H1 (cell line): ENCODE measurements around the gene RPL18A. TPM values are rescaled to one million over a fixed set of nuclear protein-coding genes. Genes with fewer than 3 reads are reported as not detected.

Experiments
- CTCF ChIA-PET: fragments of 300-600 bp; sonication (Branson Sonifier 250); formaldehyde crosslinking; loops from one replicate; lab custom pipeline; 2021; ENCODE audit not compliant: partially characterized antibody; lab: Charles Lee
- POLR2A ChIA-PET: fragments of 300-600 bp; sonication (Branson Sonifier 250); formaldehyde crosslinking; loops from one replicate; lab custom pipeline; 2021; ENCODE audit warnings: inconsistent platforms; ENCODE audit not compliant: partially characterized antibody; lab: Charles Lee
- DNase-seq, 2 experiments: peaks; one replicate each; pipeline versions ENCODE4 v3.0.0 to v3.0.0-alpha.2; 2010 to 2022; ENCODE audit warnings: low spot score in 2 of 2, low read depth in 1 of 2, mixed read lengths in 1 of 2
- FAIRE-seq: peaks from 2 replicates; lab custom pipeline; 2011; peaks lifted over from hg19 to GRCh38; lab: Jason Lieb, UNC
- H2AFZ ChIP-seq: 2 replicates; pipeline ENCODE4 v1.8.1; 2012; ENCODE audit warnings: low read length, inconsistent platforms
- H2AK5ac ChIP-seq: 2 replicates; pipeline ENCODE4 v1.6.1; 2013; ENCODE audit warnings: low read depth, low read length
- H2BK120ac ChIP-seq: replicated peaks from 2 replicates; pipeline ENCODE3; 2013; ENCODE audit warnings: low read depth, low read length, inconsistent platforms
- H2BK12ac ChIP-seq: 2 replicates; pipeline ENCODE4 v1.6.1; 2013; ENCODE audit warnings: low read depth, low read length
- H2BK15ac ChIP-seq: 2 replicates; pipeline ENCODE4 v1.6.1; 2013; ENCODE audit warnings: low read length
- H2BK20ac ChIP-seq: 2 replicates; pipeline ENCODE4 v1.6.1; 2013; ENCODE audit warnings: low read length
- H2BK5ac ChIP-seq: 2 replicates; pipeline ENCODE4 v1.6.1; 2013; ENCODE audit warnings: low read depth, low read length
- H3K14ac ChIP-seq: 2 replicates; pipeline ENCODE4 v1.6.1; 2013; ENCODE audit warnings: inconsistent platforms; ENCODE audit not compliant: insufficient read length
- H3K18ac ChIP-seq: 2 replicates; pipeline ENCODE4 v1.6.1; 2013; ENCODE audit warnings: low read length; ENCODE audit errors: extremely low read depth
- H3K23ac ChIP-seq: 2 replicates; pipeline ENCODE4 v1.6.1; 2013; ENCODE audit warnings: inconsistent platforms; ENCODE audit not compliant: insufficient read length
- H3K23me2 ChIP-seq: 2 replicates; pipeline ENCODE4 v1.6.1; 2013; ENCODE audit warnings: low read depth, low read length
- H3K27ac ChIP-seq: 2 replicates; pipeline ENCODE4 v1.6.1; 2011; ENCODE audit warnings: low read depth, low read length, inconsistent platforms
- H3K27me3 ChIP-seq, 4 experiments: replicated peaks in 1 of 4; 1 replicate in 1 of 4; 2 replicates in 3 of 4; pipeline versions ENCODE4 v1.6.1 to v1.8.1; 2011 to 2013; ENCODE audit warnings: low read length in 3 of 4, mild to moderate bottlenecking in 3 of 4, inconsistent platforms in 2 of 4, mixed read lengths in 2 of 4, moderate library complexity in 1 of 4; ENCODE audit not compliant: control insufficient read depth in 3 of 4, insufficient read depth in 3 of 4; ENCODE audit errors: extremely low read depth in 1 of 4
- H3K36me3 ChIP-seq, 4 experiments: 2 replicates each; pipeline versions ENCODE4 v1.6.1 to v1.8.1; 2011 to 2013; ENCODE audit warnings: mild to moderate bottlenecking in 4 of 4, low read length in 3 of 4, moderate library complexity in 2 of 4, control low read depth in 1 of 4, inconsistent platforms in 1 of 4; ENCODE audit not compliant: insufficient read depth in 4 of 4, control insufficient read depth in 2 of 4
- H3K4ac ChIP-seq: replicated peaks from 2 replicates; pipeline ENCODE3; 2013; ENCODE audit warnings: low read length, low read depth, mixed read lengths, inconsistent platforms; ENCODE audit not compliant: insufficient read length
- H3K4me1 ChIP-seq, 4 experiments: replicated peaks in 1 of 4; 1 replicate in 1 of 4; 2 replicates in 3 of 4; pipeline versions ENCODE4 v1.6.1 to v1.8.1; 2011 to 2013; ENCODE audit warnings: low read length in 3 of 4, inconsistent platforms in 2 of 4, mixed read lengths in 1 of 4; ENCODE audit not compliant: insufficient read depth in 4 of 4, control insufficient read depth in 3 of 4
- H3K4me2 ChIP-seq, 2 experiments: 2 replicates each; pipeline versions ENCODE4 v1.6.1 to v1.8.1; 2011 to 2013; ENCODE audit warnings: low read depth in 2 of 2, low read length in 2 of 2, control low read depth in 1 of 2, inconsistent platforms in 1 of 2, mild to moderate bottlenecking in 1 of 2; ENCODE audit not compliant: insufficient read depth in 1 of 2
- H3K4me3 ChIP-seq, 4 experiments: fragments of 200-600, 300-600 bp in 1 of 4; sonication (generic), shearing (Covaris generic), sonication (Bioruptor Twin) in 1 of 4; 2 replicates each; pipeline versions ENCODE4 v1.5.1 to v1.8.1; 2011 to 2016; ENCODE audit warnings: low read length in 4 of 4, low read depth in 3 of 4, control low read depth in 2 of 4, inconsistent platforms in 2 of 4, mild to moderate bottlenecking in 2 of 4, mixed read lengths in 1 of 4, moderate library complexity in 1 of 4; ENCODE audit not compliant: insufficient read depth in 2 of 4; ENCODE audit errors: extremely low read depth in 1 of 4
- H3K56ac ChIP-seq: replicated peaks from 2 replicates; pipeline ENCODE3; 2013; ENCODE audit warnings: low read depth, mild to moderate bottlenecking, mixed read lengths, low read length, inconsistent platforms; ENCODE audit not compliant: insufficient read length
- H3K79me1 ChIP-seq: 2 replicates; pipeline ENCODE4 v1.6.1; 2013; ENCODE audit warnings: low read depth, low read length, control low read depth
- H3K79me2 ChIP-seq, 2 experiments: 2 replicates each; pipeline versions ENCODE4 v1.6.1 to v1.8.1; 2012 to 2013; ENCODE audit warnings: low read length in 2 of 2, mild to moderate bottlenecking in 2 of 2, inconsistent platforms in 1 of 2; ENCODE audit not compliant: insufficient read depth in 2 of 2, control insufficient read depth in 1 of 2
- H3K9ac ChIP-seq, 4 experiments: replicated peaks in 1 of 4; 1 replicate in 1 of 4; 2 replicates in 3 of 4; pipeline versions ENCODE4 v1.6.1 to v1.8.1; 2011 to 2013; ENCODE audit warnings: low read depth in 3 of 4, low read length in 3 of 4, control low read depth in 2 of 4, mild to moderate bottlenecking in 2 of 4, moderate library complexity in 2 of 4, inconsistent platforms in 1 of 4; ENCODE audit errors: extremely low read depth in 1 of 4
- H3K9me3 ChIP-seq, 2 experiments: 2 replicates each; pipeline versions ENCODE4 v1.6.1 to v1.8.1; 2012 to 2013; ENCODE audit warnings: mild to moderate bottlenecking in 2 of 2, moderate library complexity in 2 of 2, control low read depth in 1 of 2, inconsistent platforms in 1 of 2, low read depth in 1 of 2, low read length in 1 of 2, mixed read lengths in 1 of 2; ENCODE audit not compliant: insufficient read depth in 2 of 2
- H4K20me1 ChIP-seq, 2 experiments: replicated peaks in 1 of 2; 2 replicates each; pipeline versions ENCODE3 to v1.8.1; 2011 to 2013; ENCODE audit warnings: inconsistent platforms in 2 of 2, low read length in 2 of 2, mild to moderate bottlenecking in 1 of 2; ENCODE audit not compliant: insufficient read depth in 2 of 2, control insufficient read depth in 1 of 2
- H4K5ac ChIP-seq: 2 replicates; pipeline ENCODE4 v1.6.1; 2013; ENCODE audit warnings: low read length, low read depth, mixed read lengths, inconsistent platforms; ENCODE audit not compliant: insufficient read length
- H4K8ac ChIP-seq: 2 replicates; pipeline ENCODE4 v1.8.0; 2013; ENCODE audit warnings: mild to moderate bottlenecking, moderate library complexity, low read length, inconsistent platforms; ENCODE audit not compliant: insufficient read depth; ENCODE audit errors: extremely low read depth
- H4K91ac ChIP-seq: replicated peaks from 2 replicates; pipeline ENCODE3; 2013; ENCODE audit warnings: low read length, mixed read lengths, inconsistent platforms; ENCODE audit not compliant: insufficient read length
- BACH1 ChIP-seq: IDR thresholded peaks from 2 replicates; pipeline ENCODE4 v1.6.1; 2012; ENCODE audit warnings: low read length, improper control_type of control experiment
- BRCA1 ChIP-seq: IDR thresholded peaks from 2 replicates; pipeline ENCODE4 v1.6.1; 2012; ENCODE audit warnings: low read depth, low read length, improper control_type of control experiment
- CBX5 ChIP-seq: fragments of 300-800, 300-1000 bp; sonication (generic); IDR thresholded peaks from 2 replicates; pipeline ENCODE4 v1.7.1; 2016; ENCODE audit warnings: antibody characterized with exemption, low read length, low read depth
- CBX8 ChIP-seq: fragments of 300-800, 300-1000 bp; sonication (generic); IDR thresholded peaks from 2 replicates; pipeline ENCODE4 v1.7.1; 2016; ENCODE audit warnings: low read depth, low read length, borderline replicate concordance
- CHD1 ChIP-seq: IDR thresholded peaks from 2 replicates; pipeline ENCODE4 v1.6.1; 2012; ENCODE audit warnings: low read depth, low read length, improper control_type of control experiment
- FOSL1 ChIP-seq: IDR thresholded peaks from 2 replicates; pipeline ENCODE4 v1.6.1; 2011; ENCODE audit warnings: mild to moderate bottlenecking, low read depth, low read length, moderate library complexity; ENCODE audit not compliant: insufficient read depth
- JUND ChIP-seq: IDR thresholded peaks from 2 replicates; pipeline ENCODE4 v1.6.1; 2011; ENCODE audit warnings: mild to moderate bottlenecking, improper control_type of control experiment, low read length
- KDM1A ChIP-seq: fragments of 200-600, 300-600 bp; sonication (generic); IDR thresholded peaks from 2 replicates; pipeline ENCODE4 v1.7.1; 2016; ENCODE audit warnings: mild to moderate bottlenecking, low read length, borderline replicate concordance
- KDM5A ChIP-seq: fragments of 200-600 bp; IDR thresholded peaks from 2 replicates; pipeline ENCODE4 v1.7.1; 2012; ENCODE audit warnings: mild to moderate bottlenecking, low read length, inconsistent platforms, mixed read lengths
- POLR2A ChIP-seq, 2 experiments: IDR thresholded peaks; 1 replicate in 1 of 2; 2 replicates in 1 of 2; pipeline ENCODE4 v1.6.1; 2011; ENCODE audit warnings: low read depth in 2 of 2, low read length in 2 of 2, mild to moderate bottlenecking in 2 of 2; ENCODE audit errors: control extremely low read depth in 1 of 2
- POLR2AphosphoS5 ChIP-seq: IDR thresholded peaks from 2 replicates; pipeline ENCODE4 v1.6.1; 2011; ENCODE audit warnings: low read depth, low read length
- RFX5 ChIP-seq: IDR thresholded peaks from 2 replicates; pipeline ENCODE4 v1.6.1; 2011; ENCODE audit warnings: low read depth, low read length, improper control_type of control experiment, borderline replicate concordance
- SIN3A ChIP-seq, 2 experiments: IDR thresholded peaks in 1 of 2; conservative IDR thresholded peaks in 1 of 2; 2 replicates each; pipeline ENCODE4 v1.6.1; 2011 to 2012; ENCODE audit warnings: low read length in 2 of 2, improper control_type of control experiment in 1 of 2, low read depth in 1 of 2, mild to moderate bottlenecking in 1 of 2
- TAF1 ChIP-seq: IDR thresholded peaks from 2 replicates; pipeline ENCODE4 v1.6.1; 2011; ENCODE audit warnings: mild to moderate bottlenecking, low read depth, low read length
- USF2 ChIP-seq: IDR thresholded peaks from 2 replicates; pipeline ENCODE4 v1.6.1; 2011; ENCODE audit warnings: low read length, improper control_type of control experiment
- WGBS, 2 experiments: shearing (Covaris generic) in 1 of 2; methylation state at CpG; one replicate each; pipeline versions ENCODE4 v1.1.6 to v1.1.7; 2013 to 2015; ENCODE audit warnings: low lambda C conversion rate in 2 of 2, mixed read lengths in 2 of 2, inconsistent platforms in 1 of 2, low coverage in 1 of 2, missing lambda C conversion rate in 1 of 2; ENCODE audit not compliant: insufficient replicate concordance in 2 of 2, insufficient coverage in 1 of 2, insufficient read length in 1 of 2; ENCODE audit errors: extremely low coverage in 1 of 2, missing lambda C conversion rate in 1 of 2; 5-methylcytosine and 5-hydroxymethylcytosine counted together
- polyA plus RNA-seq, 7 experiments: library from polyadenylated mRNA; depleted of rRNA in 3 of 7; stranded (reverse) in 5 of 7; unstranded in 2 of 7; fragments of >200 nt in 5 of 7; fragments of 200-250 nt in 2 of 7; gene quantifications; 1 replicate in 5 of 7; 2 replicates in 1 of 7; 4 replicates in 1 of 7; pipeline versions ENCODE4 v1.2.1 to v1.2.3, GENCODE V29; 2011 to 2013; ENCODE audit warnings: missing spikeins in 2 of 7, mixed read lengths in 2 of 7
- total RNA-seq: library from RNA; stranded (reverse); fragmentation: NEBNext Ultra II Directional; extraction: Animal tissue kit (Norgen Biotek cat#: 25700); gene quantifications from 2 replicates; pipeline ENCODE4 v1.2.1, GENCODE V29; 2021

Gene RPL18A
- total and polyA plus RNA-seq, 2 of the 8 experiments (the other 6 are each of a cell fraction or from before 2014, with no cell fraction given): 2,749 to 3,938 TPM

DNA sequence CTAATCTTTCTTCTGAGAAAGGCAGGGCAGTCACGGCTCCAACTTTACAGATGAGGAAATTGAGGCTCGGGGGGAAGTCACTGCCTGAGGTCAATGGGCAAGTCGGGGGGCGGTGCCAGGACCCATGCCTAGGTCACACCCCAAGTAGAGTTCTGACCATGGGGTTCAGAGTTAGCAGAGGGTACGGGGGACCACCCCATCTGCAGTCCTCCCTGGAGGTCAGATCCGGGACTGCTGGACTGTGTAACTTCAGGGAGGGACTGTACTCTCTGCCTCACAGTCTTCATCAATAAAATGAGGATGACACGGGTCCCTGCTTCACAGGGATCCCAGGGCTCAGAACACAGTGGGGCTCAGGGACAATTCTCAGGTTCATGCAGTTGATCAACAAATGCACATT, 19.8 kb downstream of the RPL18A start:
- H2BK5ac ChIP-seq: no peak overlapping the region
- H3K4me1 ChIP-seq: no peaks in the 10 kb centered on the region
- no peak overlapping the region for H3K23ac ChIP-seq
- H3K4me2 ChIP-seq: no peak overlapping the region
- H3K9me3 ChIP-seq: no peaks in the 10 kb centered on the region
- ChIA-PET CTCF (interaction anchor here (1.7 to 1.8 kb wide), 2 partner anchors 20 to 53 kb away, joined by 4 to 5 read pairs; partner anchors contain the start of genes CCDC124 and RPL18A), POLR2A (interaction anchor here (5.2 to 5.8 kb wide), 2 partner anchors 15 to 19 kb away, joined by 26 to 30 read pairs; partner anchors contain the start of gene RPL18A)
- no peak overlapping the region for H3K27ac ChIP-seq
- H3K27me3 ChIP-seq: no peaks in the 10 kb centered on the region
- no peak overlapping the region for H2AFZ ChIP-seq
- H3K4ac ChIP-seq: no peak overlapping the region
- H2BK12ac ChIP-seq: no peak overlapping the region
- H3K4me3 ChIP-seq: no peak overlapping the region
- H2BK15ac ChIP-seq: no peak overlapping the region
- H3K18ac ChIP-seq: no peak overlapping the region
- H3K56ac ChIP-seq: no peak overlapping the region
- no peak overlapping the region for H3K14ac ChIP-seq
- no peak overlapping the region for H3K9ac ChIP-seq
- H4K20me1 ChIP-seq: no peaks in the 10 kb centered on the region
- no peak overlapping the region for H2BK120ac ChIP-seq
- no peak overlapping the region for H2BK20ac ChIP-seq
- H4K91ac ChIP-seq: no peak overlapping the region
- DNase-seq (no peak), FAIRE-seq (no peak)
- H2AK5ac ChIP-seq: no peak overlapping the region
- no peak overlapping the region for H4K8ac ChIP-seq
- H3K79me1 ChIP-seq: no peaks in the 10 kb centered on the region
- no peaks in the 10 kb centered on the region for H3K36me3 ChIP-seq
- WGBS, 2 experiments: 92% methylated on average over 7 of the region's 7 CpGs; no CpG with 5 or more reads in 1 of the 2 experiments
- H3K79me2 ChIP-seq: no peaks in the 10 kb centered on the region
- no peak overlapping the region for H4K5ac ChIP-seq
- peaks cover 3% of the 10 kb centered on the region; the same call in 1 of the 2 replicates for H3K23me2 ChIP-seq
- TF ChIP-seq KDM5A (no peak), JUND (no peak), USF2 (no peak), POLR2A (IDR thresholded peaks at IDR 0.05; ENCODE audit: control extremely low read depth in 1 of 2, low read depth in 2 of 2, low read length in 2 of 2) (no peak), KDM1A (no peak), RFX5 (no peak), CBX5 (no peak), TAF1 (no peak), CBX8 (no peak), CHD1 (no peak), FOSL1 (no peak), POLR2AphosphoS5 (no peak), BACH1 (no peak), SIN3A (conservative IDR thresholded peaks at IDR 0.05 in 1 of 2, IDR thresholded peaks at IDR 0.05 in 1 of 2; ENCODE audit: low read depth in 1 of 2, low read length in 2 of 2) (no peak), BRCA1 (no peak)
